ENCODE results near the gene ADO.
"Not testable (repeated sequence)": the region's sequence is repeated elsewhere in the genome, so short reads cannot be mapped to it uniquely, and the experiment has no call there.

- not testable (repeated sequence) for TF ChIP-seq MAFK (IDR thresholded peaks at IDR 0.05; ENCODE audit: low read depth, low read length); POLR2A (IDR thresholded peaks at IDR 0.05; ENCODE audit: low read depth, low read length); CTCF (conservative IDR thresholded peaks at IDR 0.05; ENCODE audit: low read depth, low read length); RCOR1 (IDR thresholded peaks at IDR 0.05; ENCODE audit: insufficient replicate concordance, low read length); RAD21 (IDR thresholded peaks at IDR 0.05; ENCODE audit: low read length); MXI1 (IDR thresholded peaks at IDR 0.05; ENCODE audit: borderline replicate concordance, low read depth, low read length); ELK1 (IDR thresholded peaks at IDR 0.05; ENCODE audit: borderline replicate concordance, low read depth, low read length); CHD1 (IDR thresholded peaks at IDR 0.05; ENCODE audit: low read depth, low read length); MAZ (IDR thresholded peaks at IDR 0.05; ENCODE audit: borderline replicate concordance, low read depth, low read length); USF2 (IDR thresholded peaks at IDR 0.05; ENCODE audit: low read depth, low read length); SMC3 (IDR thresholded peaks at IDR 0.05; ENCODE audit: low read depth, low read length); FOS (IDR thresholded peaks at IDR 0.05; ENCODE audit: low read depth, low read length)
- TF ChIP-seq CEBPB (IDR thresholded peaks at IDR 0.05; ENCODE audit: low read depth, low read length): peak; percentile 70
These were observed 20.0 kb upstream of the ADO start for GRCh38 chr10:62784537-62784936.

Measured in IMR-90 (cell line).